Measurements from ENCODE around the gene ZZZ3.
"Not testable (repeated sequence)": the region's sequence is repeated elsewhere in the genome, so short reads cannot be mapped to it uniquely, and the experiment has no call there.

ZZZ3 gene

DNA sequence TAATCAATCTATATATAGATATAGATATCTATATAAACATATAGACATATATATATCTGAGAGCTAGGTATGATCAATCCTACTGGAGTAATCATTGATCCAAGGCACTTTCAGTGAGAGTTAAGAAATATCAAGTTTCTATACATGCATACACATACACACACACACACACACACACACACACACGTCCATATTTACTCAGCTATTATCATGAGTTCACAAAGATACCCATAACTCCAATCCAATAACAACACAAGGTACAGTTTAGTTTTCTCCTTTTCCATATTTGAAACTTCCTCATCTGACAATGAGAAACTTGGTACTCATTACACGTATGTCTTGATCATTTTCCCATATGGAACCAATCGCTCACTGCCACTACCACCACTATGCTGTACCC, 27.3 kb upstream of the ZZZ3 start:
- Histone ChIP-seq H3K36me3 (peaks cover 60 to 79% (median 70%) of the 10 kb centered on the region in 3 donors), H3K27ac (no peak overlapping the region), H3K27me3 (no peaks in the 10 kb centered on the region), H3K9me3 (no peaks in the 10 kb centered on the region), H3K4me3 (no peak overlapping the region), H3K4me1 (no peaks in the 10 kb centered on the region)
- TF ChIP-seq, protein P1, sequence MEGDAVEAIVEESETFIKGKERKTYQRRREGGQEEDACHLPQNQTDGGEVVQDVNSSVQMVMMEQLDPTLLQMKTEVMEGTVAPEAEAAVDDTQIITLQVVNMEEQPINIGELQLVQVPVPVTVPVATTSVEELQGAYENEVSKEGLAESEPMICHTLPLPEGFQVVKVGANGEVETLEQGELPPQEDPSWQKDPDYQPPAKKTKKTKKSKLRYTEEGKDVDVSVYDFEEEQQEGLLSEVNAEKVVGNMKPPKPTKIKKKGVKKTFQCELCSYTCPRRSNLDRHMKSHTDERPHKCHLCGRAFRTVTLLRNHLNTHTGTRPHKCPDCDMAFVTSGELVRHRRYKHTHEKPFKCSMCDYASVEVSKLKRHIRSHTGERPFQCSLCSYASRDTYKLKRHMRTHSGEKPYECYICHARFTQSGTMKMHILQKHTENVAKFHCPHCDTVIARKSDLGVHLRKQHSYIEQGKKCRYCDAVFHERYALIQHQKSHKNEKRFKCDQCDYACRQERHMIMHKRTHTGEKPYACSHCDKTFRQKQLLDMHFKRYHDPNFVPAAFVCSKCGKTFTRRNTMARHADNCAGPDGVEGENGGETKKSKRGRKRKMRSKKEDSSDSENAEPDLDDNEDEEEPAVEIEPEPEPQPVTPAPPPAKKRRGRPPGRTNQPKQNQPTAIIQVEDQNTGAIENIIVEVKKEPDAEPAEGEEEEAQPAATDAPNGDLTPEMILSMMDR (IDR thresholded peaks at IDR 0.05): no peak
- no peak for DNase-seq
- intact Hi-C loops (cut with DNase I; ENCODE audit: low total_unique reads): no loop called here

DNA sequence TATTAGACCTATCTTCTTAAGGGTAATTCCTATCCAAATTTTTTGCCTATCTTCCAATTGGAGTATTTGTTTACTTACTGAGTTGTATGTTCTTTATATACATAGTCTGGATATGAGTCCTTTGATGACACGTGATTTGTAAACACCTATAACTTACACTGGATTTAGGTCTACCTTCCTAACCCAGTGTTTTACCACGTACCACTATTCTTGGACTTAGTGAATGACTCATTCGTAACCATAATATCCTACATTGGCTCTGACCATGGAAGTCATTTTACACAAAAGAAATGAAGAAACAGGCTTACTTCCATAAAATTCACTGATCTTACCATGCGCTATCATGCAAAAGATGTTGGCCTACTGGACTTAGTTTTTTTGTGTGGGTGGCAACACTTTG, 23.9 kb upstream of the ZZZ3 start:
- H3K4me3 ChIP-seq: no peak overlapping the region
- no peak overlapping the region for H3K27ac ChIP-seq
- H3K27me3 ChIP-seq: no peaks in the 10 kb centered on the region
- no peaks in the 10 kb centered on the region for H3K4me1 ChIP-seq
- TF ChIP-seq, protein P1 (IDR thresholded peaks at IDR 0.05): no peak
- no peak for DNase-seq
- peaks cover 32 to 49% (median 42%) of the 10 kb centered on the region in 3 donors for H3K36me3 ChIP-seq
- H3K9me3 ChIP-seq: no peaks in the 10 kb centered on the region
- intact Hi-C loops (cut with DNase I; ENCODE audit: low total_unique reads): no loop called here

DNA sequence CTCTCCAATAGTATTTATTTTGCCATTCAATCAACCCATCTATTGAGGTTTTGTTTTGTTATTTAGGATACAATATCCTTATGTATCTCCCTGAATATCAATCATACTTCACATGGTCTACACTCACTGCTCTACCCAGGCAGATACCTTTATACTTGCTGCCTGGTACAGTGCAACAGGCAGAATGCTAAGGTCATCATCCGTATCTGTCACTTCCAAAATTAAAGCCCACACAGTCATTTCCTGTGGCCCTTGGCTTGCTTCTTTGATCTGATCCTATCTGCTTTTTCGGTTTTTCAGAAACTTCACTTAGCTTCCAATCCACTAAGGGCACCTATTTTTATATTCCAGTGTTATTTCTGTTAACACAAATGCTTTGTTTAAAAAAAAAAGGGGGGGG, 22.3 kb upstream of the ZZZ3 start:
- Histone ChIP-seq H3K36me3 (peaks cover 23 to 39% (median 35%) of the 10 kb centered on the region in 3 donors), H3K9me3 (no peaks in the 10 kb centered on the region), H3K27me3 (no peaks in the 10 kb centered on the region), H3K27ac (no peak overlapping the region), H3K4me1 (no peaks in the 10 kb centered on the region), H3K4me3 (no peak overlapping the region)
- intact Hi-C loops (cut with DNase I; ENCODE audit: low total_unique reads): no loop called here
- TF ChIP-seq, protein P1 (IDR thresholded peaks at IDR 0.05): no peak
- DNase-seq: no peak

DNA sequence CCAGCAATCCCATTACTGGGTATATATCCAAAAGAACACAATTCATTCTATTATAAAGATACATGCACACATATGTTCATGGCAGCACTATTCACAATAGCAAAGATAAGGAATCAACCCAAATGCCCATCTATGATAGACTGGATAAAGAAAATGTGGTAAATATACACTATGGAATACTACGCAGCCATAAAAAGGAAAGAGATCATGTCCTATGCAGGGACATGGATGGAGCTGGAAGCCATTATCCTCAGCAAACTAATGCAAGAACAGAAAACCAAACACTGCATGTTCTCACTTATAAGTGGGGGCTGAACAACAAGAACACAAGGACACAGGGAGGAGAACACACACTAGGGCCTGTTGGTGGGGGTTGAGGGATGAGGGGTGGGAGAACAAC, 17.2 kb upstream of the ZZZ3 start:
- H3K9me3 ChIP-seq; H3K4me3 ChIP-seq; H3K4me1 ChIP-seq; intact Hi-C loops (cut with DNase I; ENCODE audit: low total_unique reads); H3K27ac ChIP-seq; H3K27me3 ChIP-seq; DNase-seq: not testable (repeated sequence)
- peaks cover 19 to 53% (median 24%) of the 10 kb centered on the region in 3 donors for H3K36me3 ChIP-seq

DNA sequence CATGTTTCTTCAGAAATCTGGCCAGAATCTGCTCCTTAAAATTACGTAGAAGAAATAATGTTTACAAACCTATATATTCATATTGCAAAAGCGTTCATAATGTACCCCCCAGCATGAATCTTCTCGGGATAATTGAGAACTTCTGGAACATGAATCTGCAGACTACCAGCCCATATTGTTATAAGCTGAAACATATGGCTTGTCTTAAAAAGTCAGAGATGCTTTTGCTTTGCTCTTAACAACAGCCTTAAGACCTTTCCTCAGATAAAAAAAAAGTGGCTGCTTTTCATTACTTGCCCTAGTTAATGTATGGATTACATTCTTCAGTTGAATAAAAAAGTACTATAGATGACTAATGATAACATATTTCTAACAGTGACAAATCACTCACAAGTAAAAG, 15.0 kb upstream of the ZZZ3 start:
- intact Hi-C loops (cut with DNase I; ENCODE audit: low total_unique reads): no loop called here
- TF ChIP-seq, protein P1 (IDR thresholded peaks at IDR 0.05): no peak
- DNase-seq: no peak
- no peak overlapping the region for H3K27ac ChIP-seq
- H3K9me3 ChIP-seq: no peaks in the 10 kb centered on the region
- no peaks in the 10 kb centered on the region for H3K27me3 ChIP-seq
- no peaks in the 10 kb centered on the region for H3K4me1 ChIP-seq
- peaks cover 19 to 67% (median 24%) of the 10 kb centered on the region in 3 donors for H3K36me3 ChIP-seq
- no peak overlapping the region for H3K4me3 ChIP-seq

DNA sequence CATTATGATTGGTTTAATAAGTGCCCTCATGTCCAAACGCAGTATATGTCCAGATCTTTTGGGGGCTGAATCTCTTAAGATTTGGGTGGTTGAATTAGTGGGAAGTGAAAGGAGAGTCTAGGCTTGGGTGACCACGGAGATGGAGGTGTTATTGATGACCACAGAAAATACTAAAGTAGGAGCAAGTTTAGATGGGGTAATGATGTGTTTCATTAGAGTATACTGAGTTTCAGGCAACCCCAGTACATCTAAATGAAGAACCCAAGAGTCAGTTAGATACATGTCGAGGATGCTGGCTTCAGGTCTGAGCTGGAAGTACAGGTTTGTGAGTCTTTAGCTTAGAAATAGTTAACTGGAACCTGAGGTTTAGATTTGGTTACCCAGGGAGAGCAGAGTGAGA, 6.5 kb upstream of the ZZZ3 start:
- intact Hi-C loops (cut with DNase I; ENCODE audit: low total_unique reads): no loop called here
- H3K9me3 ChIP-seq: no peaks in the 10 kb centered on the region
- H3K4me3 ChIP-seq: no peak overlapping the region
- H3K27ac ChIP-seq: no peak overlapping the region
- H3K27me3 ChIP-seq: no peaks in the 10 kb centered on the region
- peaks cover 0 to 13% (median 5%) of the 10 kb centered on the region in 4 donors for H3K4me1 ChIP-seq
- no peak for DNase-seq
- peaks cover 0 to 23% (median 9%) of the 10 kb centered on the region in 3 donors for H3K36me3 ChIP-seq
- TF ChIP-seq, protein P1 (IDR thresholded peaks at IDR 0.05): no peak

All from tibial artery (tissue), 4 donors.